ENCODE results near the gene SLC1A4.
"Not testable (repeated sequence)": the region's sequence is repeated elsewhere in the genome, so short reads cannot be mapped to it uniquely, and the experiment has no call there.

GRCh38 chr2:65033667-65034066, 44.5 kb downstream of the SLC1A4 start:
- not testable (repeated sequence) for TF ChIP-seq POLR2AphosphoS5, POLR2A (IDR thresholded peaks at IDR 0.05)

All from prostate gland (tissue), 1 donor.